ENCODE measurements around the gene CDH13. TPM values are rescaled to one million over a fixed set of nuclear protein-coding genes. Genes with fewer than 3 reads are reported as not detected.

Gene CDH13
- total and polyA plus RNA-seq, 2 donors (not counting 3 experiments of a cell fraction or from before 2014, with no cell fraction given) = 96.6 to 124 TPM

DNA sequence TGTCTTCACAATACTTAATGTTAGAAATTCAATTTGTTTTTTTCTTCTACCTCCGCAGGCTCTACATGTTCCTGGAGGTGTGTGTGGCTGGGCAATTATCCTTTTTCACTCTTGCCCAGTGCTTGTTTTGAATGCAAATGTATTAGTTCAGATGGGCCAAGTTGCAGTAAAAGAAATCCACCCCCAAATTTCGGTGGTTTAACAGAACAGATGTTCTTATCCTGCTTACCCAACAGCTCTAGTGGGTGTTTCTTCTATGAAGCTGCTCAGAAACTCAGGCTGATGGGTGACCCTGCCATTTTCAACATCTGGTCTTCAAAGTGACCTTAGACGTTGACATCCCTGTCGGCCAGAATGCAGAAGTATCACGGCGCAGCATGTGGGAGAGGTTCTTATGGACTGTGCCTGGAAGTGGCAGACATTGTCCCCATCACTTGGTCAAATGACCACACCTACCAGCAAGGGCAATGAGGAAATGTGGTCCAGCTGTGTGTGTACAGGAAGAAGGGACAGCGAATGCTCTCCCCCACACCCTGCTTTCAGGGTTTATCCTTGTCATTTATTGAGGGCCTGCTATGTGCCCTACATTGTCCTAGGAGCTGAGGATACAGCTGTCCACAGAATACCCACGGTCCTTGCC, 157.3 kb downstream of the CDH13 start:
- Histone ChIP-seq H3K4me3 (replicated peaks in 1 of 3; ENCODE audit: insufficient read depth in 1 of 3, low read depth in 1 of 3, low read length in 3 of 3) (no peak overlapping the region), H3K79me2 (ENCODE audit: control insufficient read depth, insufficient read depth, low read length) (no peaks in the 10 kb centered on the region), H3K9me3 (replicated peaks; ENCODE audit: control insufficient read depth, insufficient read depth, low read length) (no peaks in the 10 kb centered on the region), H3K4me1 (ENCODE audit: control insufficient read depth, extremely low read depth, insufficient read depth, low read length) (peaks cover 4% of the 10 kb centered on the region), H3K27me3 (ENCODE audit: control insufficient read depth in 2 of 2, insufficient read depth in 2 of 2, low read length in 2 of 2) (no peaks in the 10 kb centered on the region), H2AFZ (ENCODE audit: low read depth, low read length) (no peak overlapping the region), H3K36me3 (ENCODE audit: control insufficient read depth in 2 of 2, extremely low read depth in 1 of 2, insufficient read depth in 2 of 2, low read length in 2 of 2) (peaks cover 0 to 4% of the 10 kb centered on the region in 2 experiments), H3K9ac (replicated peaks; ENCODE audit: extremely low read depth, insufficient read depth, low read length) (no peak overlapping the region), H3K9me1 (replicated peaks; ENCODE audit: control insufficient read depth, extremely low read depth, insufficient read depth, low read length) (no peaks in the 10 kb centered on the region), H3K27ac (ENCODE audit: insufficient read depth, low read depth, low read length) (no peak overlapping the region), H3K4me2 (ENCODE audit: insufficient read depth, low read length) (no peak overlapping the region), H4K20me1 (replicated peaks; ENCODE audit: control insufficient read depth, extremely low read depth, insufficient read depth, low read length) (no peaks in the 10 kb centered on the region)
- no peak for FAIRE-seq
- DNase-seq (ENCODE audit: low read depth, low spot score) = no peak
- TF ChIP-seq, protein P1, sequence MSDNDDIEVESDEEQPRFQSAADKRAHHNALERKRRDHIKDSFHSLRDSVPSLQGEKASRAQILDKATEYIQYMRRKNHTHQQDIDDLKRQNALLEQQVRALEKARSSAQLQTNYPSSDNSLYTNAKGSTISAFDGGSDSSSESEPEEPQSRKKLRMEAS (IDR thresholded peaks at IDR 0.05; ENCODE audit: insufficient read depth, insufficient read length) = no peak
- TF ChIP-seq JUN (IDR thresholded peaks at IDR 0.05; ENCODE audit: borderline replicate concordance, insufficient read depth, insufficient read length, low read depth) = no peak
- intact Hi-C loops (cut with micrococcal nuclease) = no loop called here
- CTCF ChIA-PET = no interaction called here
- POLR2A ChIA-PET = no interaction called here
- dilution Hi-C loops (cut with MboI; ENCODE audit: extremely low pct_ligation_motif_present, low sequenced_read_pairs) = no loop called here
- BruUV-seq (replicated peaks) = no TSS peak

DNA sequence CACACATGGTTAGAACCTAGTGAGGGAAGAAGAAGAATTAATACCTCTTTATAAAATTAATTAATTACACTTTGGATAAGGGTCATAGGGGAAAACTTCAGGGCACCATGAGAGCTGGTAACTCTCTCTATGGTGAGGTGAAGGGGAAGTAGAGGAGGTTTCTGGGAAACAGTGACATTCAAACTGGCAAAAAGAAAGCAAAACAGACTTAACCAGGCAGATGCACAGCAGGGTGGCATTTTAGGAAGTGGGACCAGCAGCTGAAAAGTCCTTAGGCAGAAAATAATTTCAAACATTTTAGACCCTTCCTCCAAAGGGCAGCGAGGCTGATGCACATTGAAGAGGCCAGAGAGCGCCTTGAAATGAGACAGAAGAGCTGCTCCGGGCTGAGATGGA, 157.8 kb downstream of the CDH13 start:
- Histone ChIP-seq H2AFZ (ENCODE audit: low read depth, low read length) (no peak overlapping the region), H3K4me1 (ENCODE audit: control insufficient read depth, extremely low read depth, insufficient read depth, low read length) (peaks cover 4% of the 10 kb centered on the region), H3K36me3 (ENCODE audit: control insufficient read depth in 2 of 2, extremely low read depth in 1 of 2, insufficient read depth in 2 of 2, low read length in 2 of 2) (peaks cover 0 to 4% of the 10 kb centered on the region in 2 experiments), H3K9me1 (replicated peaks; ENCODE audit: control insufficient read depth, extremely low read depth, insufficient read depth, low read length) (no peaks in the 10 kb centered on the region), H3K9me3 (replicated peaks; ENCODE audit: control insufficient read depth, insufficient read depth, low read length) (no peaks in the 10 kb centered on the region), H3K4me2 (ENCODE audit: insufficient read depth, low read length) (no peak overlapping the region), H3K27me3 (ENCODE audit: control insufficient read depth in 2 of 2, insufficient read depth in 2 of 2, low read length in 2 of 2) (no peaks in the 10 kb centered on the region), H3K9ac (replicated peaks; ENCODE audit: extremely low read depth, insufficient read depth, low read length) (no peak overlapping the region), H3K27ac (ENCODE audit: insufficient read depth, low read depth, low read length) (no peak overlapping the region), H4K20me1 (replicated peaks; ENCODE audit: control insufficient read depth, extremely low read depth, insufficient read depth, low read length) (no peaks in the 10 kb centered on the region), H3K79me2 (ENCODE audit: control insufficient read depth, insufficient read depth, low read length) (no peaks in the 10 kb centered on the region), H3K4me3 (replicated peaks in 1 of 3; ENCODE audit: insufficient read depth in 1 of 3, low read depth in 1 of 3, low read length in 3 of 3) (no peak overlapping the region)
- CTCF ChIA-PET = no interaction called here
- intact Hi-C loops (cut with micrococcal nuclease) = no loop called here
- no TSS peak for BruUV-seq (replicated peaks)
- no peak for DNase-seq (ENCODE audit: low read depth, low spot score)
- no peak for FAIRE-seq
- POLR2A ChIA-PET = no interaction called here
- TF ChIP-seq POLR2A (IDR thresholded peaks at IDR 0.05; ENCODE audit: low read depth, low read length) (no peak), JUN (IDR thresholded peaks at IDR 0.05; ENCODE audit: borderline replicate concordance, insufficient read depth, insufficient read length, low read depth) (no peak), FOS (IDR thresholded peaks at IDR 0.05; ENCODE audit: borderline replicate concordance, insufficient read depth, low read length) (no peak), POLR2AphosphoS5 (IDR thresholded peaks at IDR 0.05; ENCODE audit: insufficient read depth, low read depth, low read length) (no peak), MYC (IDR thresholded peaks at IDR 0.05; ENCODE audit: low read depth, low read length) (no peak)
- dilution Hi-C loops (cut with MboI; ENCODE audit: extremely low pct_ligation_motif_present, low sequenced_read_pairs) = no loop called here

Measured in endothelial cell of umbilical vein (primary cell).